T-cell (primary cell): ENCODE results near the gene TEX52. TPM values are rescaled to one million over a fixed set of nuclear protein-coding genes. Genes with fewer than 3 reads are reported as not detected.

ENCODE experiments used
- ATAC-seq, 4 experiments: fragments of 200-7000 bp in 3 of 4; fragments of 150-1000 bp in 1 of 4; cut with Tn5 transposase; replicated peaks in 1 of 4; 1 replicate in 3 of 4; 2 replicates in 1 of 4; pipeline ENCODE4 v1.10.0; 2021; ENCODE audit warnings: moderate library complexity in 3 of 4, mild to moderate bottlenecking in 2 of 4, moderate number of reproducible peaks in 1 of 4
- CTCF ChIA-PET, 2 donors: fragments of 300-600 bp; sonication (Branson Sonifier 250); formaldehyde crosslinking; loops; one replicate each; lab custom pipeline; 2022; ENCODE audit warnings: antibody characterized with exemption in 2 of 2; lab: Charles Lee
- POLR2A ChIA-PET, 2 donors: fragments of 300-600 bp; sonication (Branson Sonifier 250); formaldehyde crosslinking; loops; one replicate each; lab custom pipeline; 2022; ENCODE audit warnings: antibody characterized with exemption in 2 of 2; lab: Charles Lee
- DNase-seq, 35 experiments: peaks; one replicate each; pipeline versions ENCODE4 v3.0.0 to v3.0.0-alpha.2; 2013 to 2023
- H3K27ac ChIP-seq: one replicate; pipeline ENCODE4 v1.5.1; 2013; ENCODE audit warnings: low read length
- H3K27me3 ChIP-seq, 2 experiments: replicated peaks in 1 of 2; 1 replicate in 1 of 2; 2 replicates in 1 of 2; pipeline versions ENCODE4 v1.6.1 to v1.7.0; 2013; ENCODE audit warnings: low read length in 1 of 2, mixed read lengths in 1 of 2; ENCODE audit not compliant: control insufficient read depth in 2 of 2, insufficient read depth in 2 of 2; ENCODE audit errors: extremely low read depth in 1 of 2
- H3K36me3 ChIP-seq, 2 donors: 1 replicate in 1 of 2; 2 replicates in 1 of 2; pipeline versions ENCODE4 v1.6.1 to v1.7.0; 2013; ENCODE audit warnings: low read length in 1 of 2; ENCODE audit not compliant: control insufficient read depth in 2 of 2, insufficient read depth in 1 of 2; ENCODE audit errors: extremely low read depth in 1 of 2
- H3K4me1 ChIP-seq, 2 experiments: 1 replicate in 1 of 2; 2 replicates in 1 of 2; pipeline versions ENCODE4 v1.6.1 to v1.7.0; 2013; ENCODE audit warnings: low read length in 2 of 2, mixed read lengths in 1 of 2; ENCODE audit not compliant: insufficient read depth in 2 of 2, control insufficient read depth in 1 of 2; ENCODE audit errors: extremely low read depth in 1 of 2
- H3K4me3 ChIP-seq, 2 donors: 1 replicate in 1 of 2; 2 replicates in 1 of 2; pipeline versions ENCODE4 v1.5.1 to v1.7.0; 2013; ENCODE audit warnings: mild to moderate bottlenecking in 2 of 2, low read length in 1 of 2, moderate library complexity in 1 of 2; ENCODE audit not compliant: control insufficient read depth in 1 of 2; ENCODE audit errors: extremely low read depth in 1 of 2
- H3K9me3 ChIP-seq: 2 replicates; pipeline ENCODE4 v1.7.0; 2013
- H3K27ac Mint-ChIP-seq, 2 donors: one replicate each; pipeline ENCODE4 v1.8.0; 2020 to 2021; ENCODE audit warnings: mild to moderate bottlenecking in 2 of 2, mixed read lengths in 2 of 2
- H3K27me3 Mint-ChIP-seq, 2 donors: one replicate each; pipeline ENCODE4 v1.8.0; 2021 to 2022; ENCODE audit warnings: mixed read lengths in 2 of 2
- H3K36me3 Mint-ChIP-seq: one replicate; pipeline ENCODE4 v1.8.0; 2021; ENCODE audit warnings: mixed read lengths
- H3K4me1 Mint-ChIP-seq, 3 donors: one replicate each; pipeline ENCODE4 v1.8.0; 2020 to 2022; ENCODE audit warnings: mixed read lengths in 3 of 3, mild to moderate bottlenecking in 1 of 3
- H3K4me3 Mint-ChIP-seq, 3 donors: one replicate each; pipeline ENCODE4 v1.8.0; 2020 to 2022; ENCODE audit warnings: mild to moderate bottlenecking in 3 of 3, mixed read lengths in 3 of 3, moderate library complexity in 3 of 3
- H3K9me3 Mint-ChIP-seq, 3 donors: one replicate each; pipeline ENCODE4 v1.8.0; 2020 to 2022; ENCODE audit warnings: mixed read lengths in 3 of 3
- WGBS: methylation state at CpG from one replicate; pipeline ENCODE4 v1.1.5; 2013; ENCODE audit warnings: missing lambda C conversion rate; ENCODE audit not compliant: insufficient coverage; 5-methylcytosine and 5-hydroxymethylcytosine counted together
- total RNA-seq, 35 experiments: library from RNA in 6 of 35; stranded (reverse) in 6 of 35; fragments of 120-200 nt in 1 of 35; gene quantifications; one replicate each; pipeline versions ENCODE4 v1.2.1 to v1.2.4 and lab custom pipeline; 2013 to 2026

Gene TEX52
- total RNA-seq (not detected), total RNA-seq (lab: John Stamatoyannopoulos, UW) (0 to 0.10 (median 0) reads per million in 29 experiments)
- total RNA-seq (2013): not detected

GRCh38 chr12:2857021-2857431 is at the start of gene TEX52:
TSS of gene TEX52 (minus strand) at chr12:2857039. CDS start at chr12:2857026, 13 bp downstream.
- H3K36me3 Mint-ChIP-seq: peaks cover 21% of the 10 kb centered on the region
- WGBS: 83% methylated on average over 1 of the region's 3 CpGs
- DNase-seq: no peak
- H3K27me3 Mint-ChIP-seq: no peaks in the 10 kb centered on the region
- Histone ChIP-seq H3K4me1 (no peaks in the 10 kb centered on the region), H3K36me3 (peaks cover 7 to 21% of the 10 kb centered on the region in 2 donors), H3K27ac (no peak within 1 kb of the TSS), H3K4me3 (no peak within 1 kb of the TSS), H3K27me3 (no peaks in the 10 kb centered on the region), H3K9me3 (no peaks in the 10 kb centered on the region)
- POLR2A ChIA-PET: no interaction called here
- ATAC-seq: no peak
- H3K9me3 Mint-ChIP-seq: no peaks in the 10 kb centered on the region
- H3K27ac Mint-ChIP-seq: no peak within 1 kb of the TSS
- CTCF ChIA-PET: interaction anchor here in 1 of 2 donors (0.6 kb wide), 1 partner anchor 185 kb away, joined by 3 read pairs; no protein-coding TSS in a partner anchor
- peaks cover 0 to 2% (median 2%) of the 10 kb centered on the region in 3 donors for H3K4me1 Mint-ChIP-seq
- no peak within 1 kb of the TSS for H3K4me3 Mint-ChIP-seq

- ChIA-PET POLR2A (no interaction called here), CTCF (no interaction called here)
- ATAC-seq (no peak), DNase-seq (no peak)
- Mint-ChIP-seq H3K9me3 (no peaks in the 10 kb centered on the region), H3K27me3 (no peaks in the 10 kb centered on the region), H3K36me3 (no peaks in the 10 kb centered on the region), H3K4me3 (no peak overlapping the region), H3K4me1 (peaks cover 0 to 1% (median 0%) of the 10 kb centered on the region in 3 donors), H3K27ac (no peak overlapping the region)
- Histone ChIP-seq H3K27ac (no peak overlapping the region), H3K9me3 (no peaks in the 10 kb centered on the region), H3K4me1 (no peaks in the 10 kb centered on the region), H3K4me3 (no peak overlapping the region), H3K27me3 (no peaks in the 10 kb centered on the region), H3K36me3 (peaks cover 0 to 3% of the 10 kb centered on the region in 2 donors)
- no CpG with 5 or more reads among the region's 2 CpGs for WGBS
Observed at GRCh38 chr12:2904260-2904659, 47.4 kb upstream of the TEX52 start.

- H3K4me3 ChIP-seq: no peak overlapping the region
- POLR2A ChIA-PET: no interaction called here
- CTCF ChIA-PET: no interaction called here
- Mint-ChIP-seq H3K27me3 (no peaks in the 10 kb centered on the region), H3K36me3 (no peaks in the 10 kb centered on the region), H3K4me3 (no peak overlapping the region), H3K4me1 (peaks cover 0 to 1% (median 0%) of the 10 kb centered on the region in 3 donors), H3K9me3 (no peaks in the 10 kb centered on the region), H3K27ac (no peak overlapping the region)
- no peak overlapping the region for H3K27ac ChIP-seq
- no peaks in the 10 kb centered on the region for H3K4me1 ChIP-seq
- H3K36me3 ChIP-seq: no peaks in the 10 kb centered on the region
- no peaks in the 10 kb centered on the region for H3K9me3 ChIP-seq
- DNase-seq (no peak), ATAC-seq (no peak)
- no peaks in the 10 kb centered on the region for H3K27me3 ChIP-seq
- 92% methylated on average over 2 of the region's 4 CpGs for WGBS
Observed at GRCh38 chr12:2902272-2902880, 45.5 kb upstream of the TEX52 start.

DNA sequence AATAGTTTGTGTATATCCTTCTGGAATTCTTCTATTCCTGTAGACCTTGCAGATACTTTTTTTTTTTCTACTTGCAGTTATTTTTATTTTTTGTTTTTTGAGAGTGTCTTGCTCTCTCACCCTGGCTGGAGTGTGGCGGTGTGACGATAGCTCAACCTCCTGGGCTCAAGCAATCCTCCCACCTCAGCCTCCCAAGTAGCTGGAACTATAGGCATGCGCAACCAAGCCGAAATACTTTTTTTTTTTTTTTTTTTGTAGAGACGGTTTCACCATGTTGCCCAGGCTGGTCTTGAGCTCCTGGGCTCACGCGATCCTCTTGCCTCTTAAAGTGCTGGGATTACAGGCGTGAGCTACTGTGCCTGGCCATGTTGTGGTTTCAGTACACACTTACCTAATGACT is 43.8 kb upstream of the TEX52 start:
- H3K9me3 ChIP-seq: no peaks in the 10 kb centered on the region
- POLR2A ChIA-PET: no interaction called here
- H3K27me3 Mint-ChIP-seq: no peaks in the 10 kb centered on the region
- no peak for DNase-seq
- no peaks in the 10 kb centered on the region for H3K36me3 Mint-ChIP-seq
- H3K4me1 ChIP-seq: no peaks in the 10 kb centered on the region
- no peak overlapping the region for H3K4me3 ChIP-seq
- no peak overlapping the region for H3K27ac Mint-ChIP-seq
- H3K27me3 ChIP-seq: no peaks in the 10 kb centered on the region
- no peaks in the 10 kb centered on the region for H3K9me3 Mint-ChIP-seq
- no peak for ATAC-seq
- H3K27ac ChIP-seq: no peak overlapping the region
- H3K4me1 Mint-ChIP-seq: peaks cover 0 to 4% (median 2%) of the 10 kb centered on the region in 3 donors
- no peak overlapping the region for H3K4me3 Mint-ChIP-seq
- H3K36me3 ChIP-seq: no peaks in the 10 kb centered on the region
- CTCF ChIA-PET: interaction anchor here (0.5 to 0.7 kb wide), 6 partner anchors 17 to 935 kb away, joined by 3 to 8 read pairs (median 4); no protein-coding TSS in a partner anchor
- WGBS: 100% methylated on average over 3 of the region's 8 CpGs

DNA sequence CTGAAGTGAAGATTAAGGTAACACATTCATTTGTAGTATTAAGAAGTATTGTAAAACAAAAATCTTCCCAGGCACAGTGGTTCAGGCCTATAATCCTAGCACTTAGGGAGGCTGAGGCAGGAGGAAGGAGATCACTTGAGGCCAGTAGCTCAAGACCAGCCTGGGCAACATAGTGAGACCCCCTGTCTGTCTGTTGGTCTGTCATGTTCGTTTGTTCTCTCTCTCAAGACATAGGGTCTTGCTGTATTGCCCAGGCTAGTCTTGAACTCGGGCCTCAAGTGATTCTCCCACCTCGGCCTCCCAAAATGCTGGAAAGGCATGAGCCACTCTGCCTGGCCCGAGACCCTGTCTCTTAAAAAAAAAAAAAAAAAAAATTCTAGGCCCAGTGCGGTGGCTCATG is 40.6 kb upstream of the TEX52 start:
- H3K9me3 ChIP-seq: no peaks in the 10 kb centered on the region
- H3K27ac ChIP-seq: no peak overlapping the region
- H3K4me1 ChIP-seq: peaks cover 0 to 2% of the 10 kb centered on the region in 2 experiments
- POLR2A ChIA-PET: no interaction called here
- H3K4me1 Mint-ChIP-seq: peaks cover 5 to 7% (median 6%) of the 10 kb centered on the region in 3 donors
- no peaks in the 10 kb centered on the region for H3K27me3 ChIP-seq
- DNase-seq: no peak
- H3K36me3 ChIP-seq: no peaks in the 10 kb centered on the region
- H3K36me3 Mint-ChIP-seq: no peaks in the 10 kb centered on the region
- H3K27me3 Mint-ChIP-seq: no peaks in the 10 kb centered on the region
- H3K4me3 ChIP-seq: no peak overlapping the region
- no peaks in the 10 kb centered on the region for H3K9me3 Mint-ChIP-seq
- H3K27ac Mint-ChIP-seq: no peak overlapping the region
- CTCF ChIA-PET: no interaction called here
- 89% methylated on average over 1 of the region's 5 CpGs for WGBS
- no peak for ATAC-seq
- no peak overlapping the region for H3K4me3 Mint-ChIP-seq

DNA sequence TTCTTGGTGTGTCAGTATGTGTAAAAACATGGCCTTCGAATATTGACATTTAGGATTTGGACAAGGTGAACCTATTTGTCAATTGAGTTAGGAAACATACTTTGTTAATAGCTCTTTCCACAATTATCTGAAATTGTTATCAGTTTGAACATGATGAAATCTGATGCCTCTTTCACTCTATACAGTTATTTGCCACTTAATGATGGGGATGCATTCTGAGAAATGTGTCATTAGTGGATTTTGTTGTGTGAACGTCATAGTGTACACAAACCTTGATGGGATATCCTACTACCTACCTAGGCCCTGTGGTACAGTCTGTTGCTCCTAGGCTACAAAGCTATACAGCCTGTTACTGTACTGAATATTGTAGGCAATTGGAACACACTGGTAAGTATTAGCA is 38.7 kb upstream of the TEX52 start:
- POLR2A ChIA-PET: interaction anchor here in 1 of 2 donors (0.6 kb wide), 1 partner anchor 1794 kb away, joined by 4 read pairs; no protein-coding TSS in a partner anchor
- DNase-seq: no peak
- H3K4me1 ChIP-seq: peaks cover 0 to 12% of the 10 kb centered on the region in 2 experiments

More for the DNA sequence above, 38.7 kb upstream of the TEX52 start:
- H3K27ac Mint-ChIP-seq: no peak overlapping the region
- H3K27ac ChIP-seq: no peak overlapping the region
- H3K4me1 Mint-ChIP-seq: peaks cover 9 to 19% (median 18%) of the 10 kb centered on the region in 3 donors
- no peaks in the 10 kb centered on the region for H3K36me3 Mint-ChIP-seq
- no peaks in the 10 kb centered on the region for H3K9me3 Mint-ChIP-seq
- H3K9me3 ChIP-seq: no peaks in the 10 kb centered on the region
- no peaks in the 10 kb centered on the region for H3K27me3 ChIP-seq
- H3K27me3 Mint-ChIP-seq: no peaks in the 10 kb centered on the region
- CTCF ChIA-PET: no interaction called here
- ATAC-seq: no peak
- no CpG with 5 or more reads among the region's 2 CpGs for WGBS
- H3K4me3 Mint-ChIP-seq: no peak overlapping the region
- no peak overlapping the region for H3K4me3 ChIP-seq
- H3K36me3 ChIP-seq: no peaks in the 10 kb centered on the region
